Vagina (tissue), 2 donors: Measurements from ENCODE around the gene NAA40.

ENCODE experiments used
- CTCF ChIP-seq, 3 experiments: fragments of 450-650 bp in 2 of 3; fragments of 200-600 bp in 1 of 3; sonication (generic) in 1 of 3; IDR thresholded peaks; one replicate each; pipeline ENCODE4 v1.5.1; 2017 to 2019; ENCODE audit warnings: antibody characterized with exemption in 3 of 3, mild to moderate bottlenecking in 2 of 3, moderate library complexity in 2 of 3
- POLR2A ChIP-seq, 2 donors: fragments of 450-650 bp; IDR thresholded peaks; one replicate each; pipeline ENCODE4 v1.6.1; 2017; ENCODE audit warnings: antibody characterized with exemption in 2 of 2, mild to moderate bottlenecking in 2 of 2, moderate library complexity in 2 of 2

- TF ChIP-seq CTCF (IDR thresholded peaks at IDR 0.05) (no peak), POLR2A (IDR thresholded peaks at IDR 0.05) (no peak)
Observed at GRCh38 chr11:63907808-63908530, 30.8 kb upstream of the NAA40 start.
